A549 (cell line): ENCODE data around the gene NEK7. TPM values are rescaled to one million over a fixed set of nuclear protein-coding genes. Genes with fewer than 3 reads are reported as not detected.

Experiments used
- ATAC-seq, 2 experiments: fragments of 200-7000 bp in 1 of 2; fragments of >200 bp in 1 of 2; cut with Nextera tagmentation in 1 of 2; cut with Tn5 transposase in 1 of 2; 3 replicates each; pipeline versions ENCODE4 v1.8.0 to v1.9.1; 2018 to 2020; ENCODE audit warnings: mild to moderate bottlenecking in 1 of 2, moderate library complexity in 1 of 2
- CTCF ChIA-PET: fragments of 300-600 bp; sonication (Branson Sonifier 250); formaldehyde crosslinking; extraction: SDS; loops from one replicate; lab custom pipeline; 2021; ENCODE audit warnings: antibody characterized with exemption, inconsistent platforms; lab: Yijun Ruan, JAX
- POLR2A ChIA-PET: fragments of 350-600 bp; formaldehyde crosslinking; extraction: SDS; loops from one replicate; lab custom pipeline; 2021; ENCODE audit warnings: antibody characterized with exemption, inconsistent platforms; lab: Yijun Ruan, JAX
- DNase-seq, 2 experiments: peaks; one replicate each; pipeline versions ENCODE4 v3.0.0 to v3.0.0-alpha.2; 2011 to 2016; ENCODE audit warnings: low read depth in 1 of 2, low spot score in 1 of 2
- FAIRE-seq: peaks from 2 replicates; lab custom pipeline; 2011; peaks lifted over from hg19 to GRCh38; lab: Jason Lieb, UNC
- H3K27ac ChIP-seq, 2 experiments: fragments of >200 bp; sonication (Bioruptor Twin); formaldehyde crosslinking; 3 replicates each; pipeline ENCODE4 v1.5.1; 2016 to 2017
- H3K4me1 ChIP-seq: fragments of >200 bp; sonication (Bioruptor Twin); formaldehyde crosslinking; 3 replicates; pipeline ENCODE4 v1.6.1; 2016
- H3K4me2 ChIP-seq: fragments of >200 bp; sonication (Bioruptor Twin); formaldehyde crosslinking; 3 replicates; pipeline ENCODE4 v1.6.1; 2016
- H3K4me3 ChIP-seq: fragments of >200 bp; sonication (Bioruptor Twin); formaldehyde crosslinking; 3 replicates; pipeline ENCODE4 v1.5.1; 2016
- H3K9me3 ChIP-seq: fragments of >200 bp; sonication (Bioruptor Twin); formaldehyde crosslinking; 3 replicates; pipeline ENCODE4 v1.6.1; 2016
- BCL3 ChIP-seq: fragments of >200 bp; sonication (Bioruptor Twin); formaldehyde crosslinking; IDR thresholded peaks from 3 replicates; pipeline ENCODE4 v1.6.1; 2016
- CBX2 ChIP-seq: fragments of 200-600 bp; sonication (generic); IDR thresholded peaks from 2 replicates; pipeline ENCODE4 v1.6.1; 2016; ENCODE audit warnings: low read depth, mild to moderate bottlenecking, borderline replicate concordance
- CBX8 ChIP-seq: fragments of 200-600 bp; sonication (generic); IDR thresholded peaks from 2 replicates; pipeline ENCODE4 v1.6.1; 2016
- CEBPB ChIP-seq, 2 experiments: fragments of >200 bp in 1 of 2; sonication (Bioruptor Twin) in 1 of 2; formaldehyde crosslinking in 1 of 2; IDR thresholded peaks; 2 replicates each; pipeline ENCODE4 v1.6.1; 2012 to 2016
- EP300 ChIP-seq, 2 experiments: fragments of >200 bp; sonication (Bioruptor Twin); formaldehyde crosslinking; IDR thresholded peaks; 2 replicates in 1 of 2; 3 replicates in 1 of 2; pipeline ENCODE4 v1.6.1; 2016 to 2017
- GATA3 ChIP-seq: IDR thresholded peaks from 2 replicates; pipeline ENCODE4 v1.6.1; 2012; ENCODE audit warnings: borderline replicate concordance
- HOXA7 ChIP-seq: fragments of 250-450 bp; sonication (Bioruptor Pico); IDR thresholded peaks from 2 replicates; pipeline ENCODE4 v1.5.0; 2020; ENCODE audit warnings: mild to moderate bottlenecking, moderate library complexity
- HOXB5 ChIP-seq: fragments of 250-450 bp; sonication (Bioruptor Pico); IDR thresholded peaks from 2 replicates; pipeline ENCODE4 v1.5.0; 2020; ENCODE audit warnings: mild to moderate bottlenecking, moderate library complexity
- JUN ChIP-seq, 2 experiments: fragments of >200 bp; sonication (Bioruptor Twin); formaldehyde crosslinking; IDR thresholded peaks; 2 replicates in 1 of 2; 3 replicates in 1 of 2; pipeline ENCODE4 v1.6.1; 2016 to 2017
- KDM1A ChIP-seq: fragments of 200-600 bp; sonication (generic); IDR thresholded peaks from 2 replicates; pipeline ENCODE4 v1.6.1; 2016; ENCODE audit warnings: low read depth, mild to moderate bottlenecking
- MAX ChIP-seq: IDR thresholded peaks from 2 replicates; pipeline ENCODE4 v1.6.1; 2012
- MAZ ChIP-seq: fragments of 150-350 bp; IDR thresholded peaks from 2 replicates; pipeline ENCODE4 v1.6.1; 2014; ENCODE audit warnings: antibody characterized with exemption, low read depth, low read length, borderline replicate concordance
- NPAS2 ChIP-seq: fragments of 250-450 bp; sonication (Bioruptor Pico); IDR thresholded peaks from 2 replicates; pipeline ENCODE4 v1.8.0; 2022; ENCODE audit warnings: mild to moderate bottlenecking, moderate library complexity, borderline replicate concordance
- NR3C1 ChIP-seq: fragments of >200 bp; sonication (Bioruptor Twin); formaldehyde crosslinking; IDR thresholded peaks from 3 replicates; pipeline ENCODE4 v1.6.1; 2017
- PHF8 ChIP-seq: fragments of 200-600 bp; sonication (generic); IDR thresholded peaks from 2 replicates; pipeline ENCODE4 v1.6.1; 2016; ENCODE audit warnings: low read depth, mild to moderate bottlenecking, antibody characterized with exemption, moderate library complexity, borderline replicate concordance
- POLR2A ChIP-seq: IDR thresholded peaks from 2 replicates; pipeline ENCODE4 v1.6.1; 2012; ENCODE audit warnings: mild to moderate bottlenecking, low read length
- SMC3 ChIP-seq: fragments of >200 bp; sonication (Bioruptor Twin); formaldehyde crosslinking; IDR thresholded peaks from 3 replicates; pipeline ENCODE4 v1.6.1; 2018; ENCODE audit warnings: inconsistent platforms
- SREBF2 ChIP-seq: fragments of 450-650 bp; IDR thresholded peaks from 2 replicates; pipeline ENCODE4 v1.6.1; 2014; ENCODE audit warnings: mild to moderate bottlenecking, moderate library complexity
- TP53 ChIP-seq: fragments of 250-450 bp; sonication (Bioruptor Pico); IDR thresholded peaks from 2 replicates; pipeline ENCODE4 v1.5.0; 2021; ENCODE audit warnings: mild to moderate bottlenecking, moderate library complexity
- ZFP36 ChIP-seq: fragments of 450-650 bp; IDR thresholded peaks from 2 replicates; pipeline ENCODE4 v1.6.1; 2014; ENCODE audit warnings: borderline replicate concordance; ENCODE audit not compliant: partially characterized antibody
- WGBS: methylation state at CpG from one replicate; pipeline ENCODE4 v1.1.6; 2017; ENCODE audit errors: missing lambda C conversion rate; 5-methylcytosine and 5-hydroxymethylcytosine counted together
- polyA plus RNA-seq, 4 experiments: library from polyadenylated mRNA; depleted of rRNA in 3 of 4; stranded (reverse); fragments of >200 nt; fragmentation: RNase III in 1 of 4; extraction: RNeasy Plus Mini Kit Qiagen cat#74134 plus additional on column Dnase treatment in 1 of 4; gene quantifications; 2 replicates in 3 of 4; 3 replicates in 1 of 4; pipeline ENCODE4 v1.2.3, GENCODE V29; 2011 to 2017
- TF ChIP-seq, protein P1 (sequence below): fragments of 200-600 bp; sonication (generic); IDR thresholded peaks from 2 replicates; pipeline ENCODE4 v1.6.1; 2016; ENCODE audit warnings: antibody characterized with exemption, mild to moderate bottlenecking, moderate library complexity
- TF ChIP-seq, protein P2 (sequence below): fragments of 250-450 bp; sonication (Bioruptor Pico); IDR thresholded peaks from 2 replicates; pipeline ENCODE4 v1.5.0; 2021; ENCODE audit warnings: mild to moderate bottlenecking, moderate library complexity, borderline replicate concordance

NEK7 gene
- polyA plus RNA-seq, 2 of the 4 experiments (the other 2 are of a cell fraction): 15.9 to 62.9 TPM

DNA sequence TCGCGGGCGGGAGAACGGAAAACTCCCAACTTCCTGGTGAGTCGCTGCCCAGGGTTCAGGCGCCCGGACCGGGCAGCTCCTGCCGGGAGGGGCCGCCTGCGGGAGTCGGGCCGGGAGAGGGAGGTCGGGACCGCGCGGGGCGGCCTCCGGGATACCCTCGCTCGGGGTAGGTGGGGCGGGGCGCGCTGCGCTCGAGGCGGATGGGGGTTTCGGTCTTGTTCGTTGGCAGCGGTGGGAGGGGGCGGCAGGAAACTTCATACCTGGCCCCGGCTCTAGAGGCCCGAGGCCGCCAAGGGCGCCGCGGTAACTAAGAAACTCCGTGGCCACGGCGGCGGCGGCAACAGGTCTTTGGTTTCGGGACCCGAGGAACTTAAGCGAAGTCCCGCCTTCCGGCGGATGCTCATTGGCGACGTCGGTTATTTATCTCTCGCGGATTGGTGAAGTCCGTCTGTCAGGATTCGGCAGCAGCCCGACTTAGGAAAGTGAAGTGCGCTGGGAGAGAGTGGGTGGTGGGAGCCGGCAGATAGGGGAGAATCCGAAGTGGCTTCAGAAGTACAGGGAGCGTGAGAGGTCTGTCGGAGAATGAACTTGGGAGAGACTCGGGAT, 546 bp downstream of the NEK7 start:
- Histone ChIP-seq H3K4me1 (peaks cover 50% of the 10 kb centered on the region), H3K4me3 (peak overlapping the region; percentile 96), H3K27ac (peak overlapping the region; percentile 94 to 97), H3K4me2 (peak overlapping the region; percentile 99), H3K9me3 (no peaks in the 10 kb centered on the region)
- FAIRE-seq: no peak
- ATAC-seq: peak; percentile 71 to 79
- DNase-seq: peak; percentile 89 to 94
- POLR2A ChIA-PET: interaction anchor here (0.6 to 1.0 kb wide), 2 partner anchors 31 to 522 kb away, joined by 3 to 5 read pairs; no protein-coding TSS in a partner anchor
- CTCF ChIA-PET: interaction anchor here (0.9 to 2.9 kb wide), 8 partner anchors 8 to 254 kb away, joined by 3 to 11 read pairs (median 4); no protein-coding TSS in a partner anchor
- TF ChIP-seq CBX8 (no peak), HOXB5 (CRISPR knock-in tag) (peak; percentile 99), JUN (IDR thresholded peaks at IDR 0.05) (peak; percentile 0 to 49; a peak in 1 of 5 replicates), POLR2A (peak; percentile 7; the same call in 1 of the 2 replicates), PHF8 (peak; percentile 63; the same call in 1 of the 2 replicates)
- WGBS: under 1% methylated on average over 16 of the region's 62 CpGs

DNA sequence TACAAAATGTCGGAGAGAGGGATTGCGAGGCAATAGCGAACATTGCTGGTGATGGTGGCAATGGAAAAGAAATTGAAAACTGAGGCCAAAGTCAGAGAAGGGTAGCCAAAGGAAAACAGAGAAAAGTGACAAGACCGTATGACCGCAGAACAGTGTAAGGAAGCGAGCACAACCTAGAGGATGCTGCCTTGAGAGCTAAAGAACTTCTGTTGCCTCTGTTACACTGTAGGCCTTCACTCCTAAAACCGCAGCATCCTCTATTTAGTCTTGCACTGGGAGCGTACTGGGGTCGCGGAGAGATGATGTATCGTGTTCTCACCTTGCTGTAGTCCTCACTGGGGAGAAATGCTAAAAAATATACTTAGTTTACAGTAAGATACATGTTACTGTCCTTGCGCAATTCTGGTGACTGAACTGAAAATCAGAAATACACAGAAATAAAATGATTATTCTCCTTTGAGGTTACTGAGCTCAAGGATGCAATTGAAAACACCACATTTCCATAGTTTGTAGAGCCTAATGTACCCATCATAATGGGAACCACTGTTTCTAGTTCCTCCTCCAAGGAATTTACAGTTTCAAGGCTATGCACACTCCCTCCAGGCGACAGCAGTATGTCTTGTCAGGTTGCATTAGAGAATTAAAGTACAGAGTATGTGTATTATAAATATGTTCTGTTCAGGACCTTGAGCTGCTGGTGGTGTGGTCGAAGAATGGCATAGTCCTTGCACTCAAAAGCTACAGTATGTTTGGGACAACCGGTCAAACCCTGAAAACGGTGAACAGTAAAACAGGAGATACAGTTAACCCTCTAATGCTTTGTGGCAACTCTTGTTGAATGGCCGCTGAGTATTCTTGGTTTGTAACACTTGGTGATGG, 1.3 kb downstream of the NEK7 start:
- Histone ChIP-seq H3K9me3 (no peaks in the 10 kb centered on the region), H3K27ac (peak overlapping the region; percentile 94 to 97), H3K4me2 (peak overlapping the region; percentile 99), H3K4me3 (peak overlapping the region; percentile 96), H3K4me1 (peaks cover 49% of the 10 kb centered on the region)
- no peak for FAIRE-seq
- 12% methylated on average over 17 of the region's 17 CpGs for WGBS
- CTCF ChIA-PET: interaction anchor here (0.5 to 1.5 kb wide), 8 partner anchors 16 to 338 kb away, joined by 3 to 5 read pairs (median 3); no protein-coding TSS in a partner anchor
- POLR2A ChIA-PET: interaction anchor here (0.5 to 0.6 kb wide), 2 partner anchors 32 to 521 kb away, joined by 3 read pairs; no protein-coding TSS in a partner anchor
- TF ChIP-seq MAX (no peak), SMC3 (no peak), CEBPB (IDR thresholded peaks at IDR 0.05) (peak; percentile 81 to 89)
- TF ChIP-seq, protein P1, sequence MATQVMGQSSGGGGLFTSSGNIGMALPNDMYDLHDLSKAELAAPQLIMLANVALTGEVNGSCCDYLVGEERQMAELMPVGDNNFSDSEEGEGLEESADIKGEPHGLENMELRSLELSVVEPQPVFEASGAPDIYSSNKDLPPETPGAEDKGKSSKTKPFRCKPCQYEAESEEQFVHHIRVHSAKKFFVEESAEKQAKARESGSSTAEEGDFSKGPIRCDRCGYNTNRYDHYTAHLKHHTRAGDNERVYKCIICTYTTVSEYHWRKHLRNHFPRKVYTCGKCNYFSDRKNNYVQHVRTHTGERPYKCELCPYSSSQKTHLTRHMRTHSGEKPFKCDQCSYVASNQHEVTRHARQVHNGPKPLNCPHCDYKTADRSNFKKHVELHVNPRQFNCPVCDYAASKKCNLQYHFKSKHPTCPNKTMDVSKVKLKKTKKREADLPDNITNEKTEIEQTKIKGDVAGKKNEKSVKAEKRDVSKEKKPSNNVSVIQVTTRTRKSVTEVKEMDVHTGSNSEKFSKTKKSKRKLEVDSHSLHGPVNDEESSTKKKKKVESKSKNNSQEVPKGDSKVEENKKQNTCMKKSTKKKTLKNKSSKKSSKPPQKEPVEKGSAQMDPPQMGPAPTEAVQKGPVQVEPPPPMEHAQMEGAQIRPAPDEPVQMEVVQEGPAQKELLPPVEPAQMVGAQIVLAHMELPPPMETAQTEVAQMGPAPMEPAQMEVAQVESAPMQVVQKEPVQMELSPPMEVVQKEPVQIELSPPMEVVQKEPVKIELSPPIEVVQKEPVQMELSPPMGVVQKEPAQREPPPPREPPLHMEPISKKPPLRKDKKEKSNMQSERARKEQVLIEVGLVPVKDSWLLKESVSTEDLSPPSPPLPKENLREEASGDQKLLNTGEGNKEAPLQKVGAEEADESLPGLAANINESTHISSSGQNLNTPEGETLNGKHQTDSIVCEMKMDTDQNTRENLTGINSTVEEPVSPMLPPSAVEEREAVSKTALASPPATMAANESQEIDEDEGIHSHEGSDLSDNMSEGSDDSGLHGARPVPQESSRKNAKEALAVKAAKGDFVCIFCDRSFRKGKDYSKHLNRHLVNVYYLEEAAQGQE: no peak
- peak; percentile 10; a peak in 4 of 6 replicates for ATAC-seq
- DNase-seq: peak in 1 of 2 experiments; percentile 12

- ChIA-PET CTCF (interaction anchor here (0.5 to 1.5 kb wide), 8 partner anchors 16 to 337 kb away, joined by 3 to 5 read pairs (median 3); no protein-coding TSS in a partner anchor), POLR2A (interaction anchor here (0.5 kb wide), 1 partner anchor 33 kb away, joined by 3 read pairs; no protein-coding TSS in a partner anchor)
- no peak for FAIRE-seq
- TF ChIP-seq GATA3: no peak
- 0 out of 2 replicates have a peak, but pooled peaks have one; percentile 46 for TF ChIP-seq HOXA7 (CRISPR knock-in tag)
- no peak for TF ChIP-seq EP300 (IDR thresholded peaks at IDR 0.05)
- no peak for TF ChIP-seq ZFP36
- no peak for TF ChIP-seq NR3C1
- TF ChIP-seq BCL3: peak; percentile 73; the same call in 2 of the 3 replicates
- TF ChIP-seq TP53 (CRISPR knock-in tag): 0 out of 2 replicates have a peak, but pooled peaks have one; percentile 21
- no peak for TF ChIP-seq NPAS2
- TF ChIP-seq MAZ: no peak
- no peak for TF ChIP-seq CBX2
- TF ChIP-seq, protein P2, sequence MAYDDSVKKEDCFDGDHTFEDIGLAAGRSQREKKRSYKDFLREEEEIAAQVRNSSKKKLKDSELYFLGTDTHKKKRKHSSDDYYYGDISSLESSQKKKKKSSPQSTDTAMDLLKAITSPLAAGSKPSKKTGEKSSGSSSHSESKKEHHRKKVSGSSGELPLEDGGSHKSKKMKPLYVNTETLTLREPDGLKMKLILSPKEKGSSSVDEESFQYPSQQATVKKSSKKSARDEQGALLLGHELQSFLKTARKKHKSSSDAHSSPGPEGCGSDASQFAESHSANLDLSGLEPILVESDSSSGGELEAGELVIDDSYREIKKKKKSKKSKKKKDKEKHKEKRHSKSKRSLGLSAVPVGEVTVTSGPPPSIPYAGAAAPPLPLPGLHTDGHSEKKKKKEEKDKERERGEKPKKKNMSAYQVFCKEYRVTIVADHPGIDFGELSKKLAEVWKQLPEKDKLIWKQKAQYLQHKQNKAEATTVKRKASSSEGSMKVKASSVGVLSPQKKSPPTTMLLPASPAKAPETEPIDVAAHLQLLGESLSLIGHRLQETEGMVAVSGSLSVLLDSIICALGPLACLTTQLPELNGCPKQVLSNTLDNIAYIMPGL (CRISPR knock-in tag): no peak
- TF ChIP-seq JUN (IDR thresholded peaks at IDR 0.05): peak; percentile 66 to 72; a peak in 3 of 5 replicates
- no peak for TF ChIP-seq SREBF2
- no peak for TF ChIP-seq KDM1A
- peak; percentile 65 for TF ChIP-seq POLR2A
Observed at GRCh38 chr1:198158735-198159589, 2.2 kb downstream of the NEK7 start.

More at GRCh38 chr1:198158735-198159589, 2.2 kb downstream of the NEK7 start:
- WGBS: 1% methylated on average over 36 of the region's 37 CpGs
- ATAC-seq (peak; percentile 82 to 90), DNase-seq (peak; percentile 91 to 92)
- H3K4me1 ChIP-seq: peaks cover 44% of the 10 kb centered on the region
- H3K9me3 ChIP-seq: no peaks in the 10 kb centered on the region
- peak overlapping the region; percentile 99 for H3K4me2 ChIP-seq
- peak overlapping the region; percentile 96 for H3K4me3 ChIP-seq
- H3K27ac ChIP-seq: peak overlapping the region; percentile 94 to 97
